ENCODE data around the gene STARD7.
A peak's percentile ranks its signal among the peaks of the same experiment; 100 is the strongest.

Gene STARD7

GRCh38 chr2:96197546-96198255, 10.9 kb downstream of the STARD7 start:
- DNase-seq (ENCODE audit: low read depth): no peak

GRCh38 chr2:96195410-96196066, 13.1 kb downstream of the STARD7 start:
- no peak for DNase-seq (ENCODE audit: low read depth)

- DNase-seq (ENCODE audit: low read depth): no peak
Observed at GRCh38 chr2:96191937-96192670, 16.5 kb downstream of the STARD7 start.

- no peak for DNase-seq (ENCODE audit: low read depth)
Observed at GRCh38 chr2:96188821-96189526, 19.7 kb downstream of the STARD7 start.

GRCh38 chr2:96186562-96186961, 22.1 kb downstream of the STARD7 start:
- DNase-seq (ENCODE audit: low read depth): no peak

GRCh38 chr2:96185516-96185915, 23.1 kb downstream of the STARD7 start:
- DNase-seq (ENCODE audit: low read depth): no peak

- DNase-seq (ENCODE audit: low read depth): no peak
Observed at GRCh38 chr2:96184989-96185388, 23.6 kb downstream of the STARD7 start.

- DNase-seq (ENCODE audit: low read depth): no peak
Observed at GRCh38 chr2:96184188-96184587, 24.4 kb downstream of the STARD7 start.

GRCh38 chr2:96181529-96181928, 27.1 kb downstream of the STARD7 start:
- DNase-seq (ENCODE audit: low read depth): no peak

- DNase-seq (ENCODE audit: low read depth): no peak
Observed at GRCh38 chr2:96180521-96180920, 28.1 kb downstream of the STARD7 start.

GRCh38 chr2:96180002-96180401, 28.6 kb downstream of the STARD7 start:
- no peak for DNase-seq (ENCODE audit: low read depth)

- no peak for DNase-seq (ENCODE audit: low read depth)
Observed at GRCh38 chr2:96176661-96177060, 32.0 kb downstream of the STARD7 start.

GRCh38 chr2:96175951-96176350, 32.7 kb downstream of the STARD7 start:
- DNase-seq (ENCODE audit: low read depth): no peak

GRCh38 chr2:96174251-96175144, 34.1 kb downstream of the STARD7 start:
- DNase-seq (ENCODE audit: low read depth): peak; percentile 77

- no peak for DNase-seq (ENCODE audit: low read depth)
Observed at GRCh38 chr2:96171831-96172230, 36.8 kb downstream of the STARD7 start.

- no peak for DNase-seq (ENCODE audit: low read depth)
Observed at GRCh38 chr2:96170626-96171025, 38.0 kb downstream of the STARD7 start.

GRCh38 chr2:96169868-96170507, 38.6 kb downstream of the STARD7 start:
- DNase-seq (ENCODE audit: low read depth): no peak

- DNase-seq (ENCODE audit: low read depth): no peak
Observed at GRCh38 chr2:96167407-96168013, 41.1 kb downstream of the STARD7 start.

GRCh38 chr2:96164459-96165184, 44.0 kb downstream of the STARD7 start:
- peak; percentile 57 for DNase-seq (ENCODE audit: low read depth)
